GM12878 (cell line): ENCODE data around the gene KIF15. TPM values are rescaled to one million over a fixed set of nuclear protein-coding genes. Genes with fewer than 3 reads are reported as not detected.

Experiments
- ATAC-seq: fragments of 200-7000 bp; cut with Tn5 transposase; 3 replicates; pipeline ENCODE4 v1.9.1; 2020; ENCODE audit warnings: mild to moderate bottlenecking, moderate library complexity
- BruUV-seq: library from RNA; stranded (reverse); fragments of 400-500 nt; replicated peaks from 2 replicates; lab custom pipeline; 2021; lab: Mats Ljungman, UMichigan
- CTCF ChIA-PET: fragments of 300-600 bp; sonication (Branson Sonifier 250); formaldehyde crosslinking; extraction: SDS; loops from one replicate; lab custom pipeline; 2021; ENCODE audit warnings: inconsistent platforms; lab: Yijun Ruan, JAX
- POLR2A ChIA-PET: fragments of 350-600 bp; formaldehyde crosslinking; extraction: SDS; loops from one replicate; lab custom pipeline; 2021; ENCODE audit warnings: inconsistent platforms; lab: Charles Lee
- RAD21 ChIA-PET: fragments of 300-600 bp; sonication (Branson Sonifier 250); formaldehyde crosslinking; loops from one replicate; lab custom pipeline; 2023; ENCODE audit warnings: antibody characterized with exemption; ENCODE audit not compliant: unreplicated experiment; lab: Charles Lee
- SMC1A ChIA-PET: fragments of 300-600 bp; sonication (Branson Sonifier 250); formaldehyde crosslinking; loops from one replicate; lab custom pipeline; 2023; ENCODE audit not compliant: unreplicated experiment, uncharacterized antibody; lab: Charles Lee
- DNase-seq: peaks from one replicate; pipeline ENCODE4 v3.0.0-alpha.2; 2011; ENCODE audit warnings: low read depth, low spot score
- FAIRE-seq: peaks from 3 replicates; lab custom pipeline; 2011; peaks lifted over from hg19 to GRCh38; lab: Jason Lieb, UNC
- H2AFZ ChIP-seq: 2 replicates; pipeline ENCODE4 v1.6.0; 2011; ENCODE audit warnings: low read depth, low read length, control low read depth; ENCODE audit not compliant: control insufficient read depth
- H3K27ac ChIP-seq: 2 replicates; pipeline ENCODE4 v1.5.1; 2011; ENCODE audit warnings: control low read depth; ENCODE audit not compliant: control insufficient read depth, insufficient read depth
- H3K27me3 ChIP-seq, 2 experiments: replicated peaks in 1 of 2; 2 replicates each; pipeline versions ENCODE4 v1.6.0 to v1.6.1; 2011; ENCODE audit warnings: low read length in 1 of 2; ENCODE audit not compliant: control insufficient read depth in 2 of 2, insufficient read depth in 2 of 2
- H3K36me3 ChIP-seq, 2 experiments: 2 replicates each; pipeline ENCODE4 v1.5.1; 2011; ENCODE audit warnings: low read length in 1 of 2; ENCODE audit not compliant: control insufficient read depth in 2 of 2, insufficient read depth in 2 of 2
- H3K4me1 ChIP-seq: 2 replicates; pipeline ENCODE4 v1.6.1; 2011; ENCODE audit warnings: mild to moderate bottlenecking, low read length, moderate library complexity, mixed read lengths; ENCODE audit not compliant: control insufficient read depth, insufficient read depth
- H3K4me2 ChIP-seq: 2 replicates; pipeline ENCODE4 v1.6.0; 2011; ENCODE audit warnings: control low read depth; ENCODE audit not compliant: control insufficient read depth, insufficient read depth
- H3K4me3 ChIP-seq: fragments of 200-600 bp; sonication (generic); 2 replicates; pipeline ENCODE4 v1.5.1; 2016
- H3K79me2 ChIP-seq: 2 replicates; pipeline ENCODE4 v1.6.0; 2011; ENCODE audit warnings: low read length; ENCODE audit not compliant: control insufficient read depth, insufficient read depth
- H3K9ac ChIP-seq: 2 replicates; pipeline ENCODE4 v1.8.0; 2011; ENCODE audit warnings: low read length, control low read depth, mixed read lengths; ENCODE audit not compliant: control insufficient read depth, insufficient read depth
- H3K9me3 ChIP-seq: replicated peaks from 3 replicates; pipeline ENCODE4 v1.5.1; 2011; ENCODE audit warnings: mild to moderate bottlenecking, low read length; ENCODE audit not compliant: control insufficient read depth, insufficient read depth
- H4K20me1 ChIP-seq: 2 replicates; pipeline ENCODE4 v1.6.0; 2011; ENCODE audit not compliant: control insufficient read depth, insufficient read depth
- CHD2 ChIP-seq: IDR thresholded peaks from 2 replicates; pipeline ENCODE4 v1.6.1; 2011; ENCODE audit warnings: low read depth, low read length, improper control_type of control experiment, borderline replicate concordance
- GABPA ChIP-seq: IDR thresholded peaks from 2 replicates; pipeline ENCODE4 v1.6.1; 2014; ENCODE audit warnings: antibody characterized with exemption, low read depth, mild to moderate bottlenecking, inconsistent platforms
- HDAC6 ChIP-seq: fragments of 200-600 bp; sonication (generic); IDR thresholded peaks from one replicate; pipeline ENCODE4 v1.8.0; 2017; ENCODE audit warnings: antibody characterized with exemption; ENCODE audit not compliant: unreplicated experiment
- KLF5 ChIP-seq: fragments of 450-650 bp; IDR thresholded peaks from 2 replicates; pipeline ENCODE4 v1.6.1; 2014; ENCODE audit warnings: mild to moderate bottlenecking; ENCODE audit not compliant: partially characterized antibody
- NR2F1 ChIP-seq: fragments of 450-650 bp; conservative IDR thresholded peaks from 2 replicates; pipeline ENCODE4 v1.6.1; 2017; ENCODE audit warnings: mild to moderate bottlenecking
- PAX8 ChIP-seq: fragments of 450-650 bp; IDR thresholded peaks from 2 replicates; pipeline ENCODE4 v1.6.1; 2017; ENCODE audit warnings: mild to moderate bottlenecking, moderate library complexity
- POU2F2 ChIP-seq: IDR thresholded peaks from 3 replicates; pipeline ENCODE4 v1.6.1; 2011; ENCODE audit warnings: low read depth, mild to moderate bottlenecking, low read length, borderline replicate concordance
- SIX5 ChIP-seq: IDR thresholded peaks from 2 replicates; pipeline ENCODE4 v1.6.1; 2011; ENCODE audit warnings: mild to moderate bottlenecking, low read depth, low read length, moderate library complexity; ENCODE audit not compliant: severe bottlenecking
- STAT3 ChIP-seq: IDR thresholded peaks from 2 replicates; pipeline ENCODE4 v1.6.1; 2011; ENCODE audit warnings: low read depth, low read length, improper control_type of control experiment
- TAF1 ChIP-seq: IDR thresholded peaks from 2 replicates; pipeline ENCODE4 v1.6.1; 2011; ENCODE audit warnings: mild to moderate bottlenecking, low read depth, low read length, borderline replicate concordance
- TARDBP ChIP-seq: IDR thresholded peaks from 2 replicates; pipeline ENCODE4 v1.6.1; 2016; ENCODE audit warnings: borderline replicate concordance
- ZNF207 ChIP-seq: fragments of 450-650 bp; IDR thresholded peaks from 2 replicates; pipeline ENCODE4 v1.6.1; 2014; ENCODE audit warnings: antibody characterized with exemption, mild to moderate bottlenecking, borderline replicate concordance
- ZNF274 ChIP-seq: IDR thresholded peaks from one replicate; pipeline ENCODE4 v1.8.0; 2011; ENCODE audit not compliant: insufficient read length, insufficient read depth
- WGBS: methylation state at CpG from one replicate; pipeline ENCODE4 v1.1.6; 2016; ENCODE audit warnings: low lambda C conversion rate; ENCODE audit not compliant: insufficient replicate concordance, insufficient coverage; ENCODE audit errors: missing lambda C conversion rate; 5-methylcytosine and 5-hydroxymethylcytosine counted together
- in situ Hi-C: fragments of 300-500 bp; cut with MboI; formaldehyde crosslinking; loops from 9 replicates; pipeline ENCODE4 v1.14.3; 2018; ENCODE audit warnings: mixed read lengths
- intact Hi-C: fragments of 100-400 bp; cut with micrococcal nuclease; formaldehyde crosslinking; loops from one replicate; pipeline ENCODE4 v1.14.2; 2022; ENCODE audit not compliant: unreplicated experiment
- polyA plus RNA-seq, 11 experiments: library from polyadenylated mRNA; depleted of rRNA in 4 of 11; unstranded in 6 of 11; stranded (reverse) in 5 of 11; fragments of >200 nt; fragmentation: Nextera tagmentation in 4 of 11; fragmentation: Illumina TruSeq in 1 of 11; extraction: Ambion mirVana in 4 of 11; extraction: Trizol in 1 of 11; gene quantifications; 1 replicate in 1 of 11; 2 replicates in 10 of 11; pipeline versions ENCODE4 v1.2.1 to v1.2.3, GENCODE V29; 2011 to 2016; ENCODE audit warnings: inconsistent platforms in 2 of 11, missing spikeins in 2 of 11, low read depth in 1 of 11
- total RNA-seq, 4 experiments: library from RNA; depleted of rRNA in 3 of 4; stranded (reverse); fragments of >200 nt in 3 of 4; fragmentation: Illumina TruSeq in 1 of 4; extraction: Trizol in 1 of 4; gene quantifications; 2 replicates each; pipeline versions ENCODE4 v1.2.1 to v1.2.3, GENCODE V29; 2013 to 2021

The KIF15 gene
- total and polyA plus RNA-seq, 10 of the 15 experiments (the other 5 are each of a cell fraction or from before 2014, with no cell fraction given) = 12.3 to 51.8 (median 26.0) TPM

GRCh38 chr3:44877333-44877732, 115.7 kb downstream of the KIF15 start:
- DNase-seq = no peak
- Histone ChIP-seq H3K4me1 (no peaks in the 10 kb centered on the region), H3K4me2 (no peak overlapping the region), H3K9me3 (no peaks in the 10 kb centered on the region), H3K9ac (no peak overlapping the region), H3K79me2 (no peaks in the 10 kb centered on the region), H3K27me3 (no peaks in the 10 kb centered on the region), H3K36me3 (no peaks in the 10 kb centered on the region), H2AFZ (no peak overlapping the region), H4K20me1 (no peaks in the 10 kb centered on the region), H3K4me3 (no peak overlapping the region), H3K27ac (no peak overlapping the region)
- RAD21 ChIA-PET = no interaction called here
- intact Hi-C loops = no loop called here
- TF ChIP-seq CHD2 (no peak), KLF5 (no peak), HDAC6 (no peak), TARDBP (no peak), ZNF207 (no peak), STAT3 (no peak), POU2F2 (no peak), GABPA (no peak), TAF1 (no peak), PAX8 (no peak), SIX5 (no peak), NR2F1 (no peak), ZNF274 (no peak)
- SMC1A ChIA-PET = interaction anchor here (1.6 kb wide), 1 partner anchor 10 kb away, joined by 4 read pairs; no protein-coding TSS in a partner anchor
- no peak for FAIRE-seq
- POLR2A ChIA-PET = no interaction called here
- in situ Hi-C loops = no loop called here
- no peak for ATAC-seq
- CTCF ChIA-PET = no interaction called here
- WGBS = 49% methylated on average over 3 of the region's 3 CpGs
- BruUV-seq = no TSS peak
